Measurements from ENCODE around the gene GPAT2. TPM values are rescaled to one million over a fixed set of nuclear protein-coding genes. Genes with fewer than 3 reads are reported as not detected.
"Not testable (repeated sequence)": the region's sequence is repeated elsewhere in the genome, so short reads cannot be mapped to it uniquely, and the experiment has no call there.

The GPAT2 gene
- total and polyA plus RNA-seq, 2 of the 13 experiments (the other 11 are each of a cell fraction or from before 2014, with no cell fraction given): not detected

DNA sequence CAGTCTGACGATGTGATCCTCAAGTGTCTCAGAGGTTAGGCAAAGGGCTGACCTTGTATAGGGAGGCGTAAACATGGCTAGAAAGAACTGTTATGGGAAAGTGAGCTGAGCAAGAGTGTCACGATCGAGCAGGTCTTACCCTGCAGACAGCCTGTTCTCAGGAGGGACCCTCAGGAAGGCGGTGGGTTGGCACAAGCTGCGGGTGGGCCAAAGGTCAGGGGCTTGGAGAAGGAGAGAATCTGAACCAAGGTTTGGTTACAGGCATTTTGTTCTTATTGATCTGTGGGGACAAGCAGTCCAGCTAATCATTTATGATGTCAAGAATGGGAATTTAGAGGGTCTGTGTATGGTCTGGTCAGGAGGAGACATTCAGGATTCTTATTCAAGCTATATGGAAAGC, 26.7 kb downstream of the GPAT2 start:
- DNase-seq (ENCODE audit: low spot score); H4K20me1 ChIP-seq (ENCODE audit: insufficient read depth, low read length); H3K4me1 ChIP-seq (ENCODE audit: insufficient read depth, low read length); H3K79me2 ChIP-seq (ENCODE audit: insufficient read depth, low read length); H2AFZ ChIP-seq (ENCODE audit: low read length); intact Hi-C loops (cut with micrococcal nuclease; ENCODE audit: unreplicated experiment); H3K9ac ChIP-seq (ENCODE audit: insufficient read depth, low read depth, low read length); FAIRE-seq; H3K36me3 ChIP-seq (replicated peaks in 1 of 2; ENCODE audit: control insufficient read depth in 1 of 2, insufficient read depth in 2 of 2, low read length in 2 of 2); H3K4me3 ChIP-seq (replicated peaks in 1 of 3; ENCODE audit: insufficient read depth in 1 of 3, low read depth in 2 of 3, low read length in 3 of 3); H3K4me2 ChIP-seq (ENCODE audit: low read depth, low read length); BruUV-seq (replicated peaks); H3K27me3 ChIP-seq (ENCODE audit: control insufficient read depth in 1 of 2, insufficient read depth in 2 of 2, low read length in 2 of 2); H3K27ac ChIP-seq (ENCODE audit: extremely low read length, insufficient read depth, low read length); POLR2A ChIA-PET; ATAC-seq; H3K9me3 ChIP-seq (ENCODE audit: low read length); CTCF ChIA-PET (ENCODE audit: low intra/inter-chr PET ratio, low total read pairs): not testable (repeated sequence)
- 15% methylated on average over 6 of the region's 6 CpGs for WGBS (ENCODE audit: low lambda C conversion rate)
- in situ Hi-C loops (cut with HindIII; ENCODE audit: extremely low pct_ligation_motif_present, low pct_unique_long_range_greater_than_20kb): loop anchor here (25.0 kb wide), 1 partner anchor 104 kb away; the partner anchor contains the start of gene ADRA2B

- H3K27ac ChIP-seq (ENCODE audit: extremely low read length, insufficient read depth, low read length); H3K4me3 ChIP-seq (replicated peaks in 1 of 3; ENCODE audit: insufficient read depth in 1 of 3, low read depth in 2 of 3, low read length in 3 of 3); intact Hi-C loops (cut with micrococcal nuclease; ENCODE audit: unreplicated experiment); H2AFZ ChIP-seq (ENCODE audit: low read length); H3K9me3 ChIP-seq (ENCODE audit: low read length); POLR2A ChIA-PET; H3K4me2 ChIP-seq (ENCODE audit: low read depth, low read length); ATAC-seq; BruUV-seq (replicated peaks); H3K79me2 ChIP-seq (ENCODE audit: insufficient read depth, low read length); FAIRE-seq; H4K20me1 ChIP-seq (ENCODE audit: insufficient read depth, low read length); H3K9ac ChIP-seq (ENCODE audit: insufficient read depth, low read depth, low read length); H3K36me3 ChIP-seq (replicated peaks in 1 of 2; ENCODE audit: control insufficient read depth in 1 of 2, insufficient read depth in 2 of 2, low read length in 2 of 2); H3K4me1 ChIP-seq (ENCODE audit: insufficient read depth, low read length); CTCF ChIA-PET (ENCODE audit: low intra/inter-chr PET ratio, low total read pairs); H3K27me3 ChIP-seq (ENCODE audit: control insufficient read depth in 1 of 2, insufficient read depth in 2 of 2, low read length in 2 of 2); DNase-seq (ENCODE audit: low spot score): not testable (repeated sequence)
- WGBS (ENCODE audit: low lambda C conversion rate): 55% methylated on average over 5 of the region's 5 CpGs
- in situ Hi-C loops (cut with HindIII; ENCODE audit: extremely low pct_ligation_motif_present, low pct_unique_long_range_greater_than_20kb): loop anchor here (25.0 kb wide), 1 partner anchor 106 kb away; the partner anchor contains the start of gene ADRA2B
- TF ChIP-seq ZNF12 (CRISPR knock-in tag; IDR thresholded peaks at IDR 0.05): peak; percentile 98
These were observed 28.5 kb downstream of the GPAT2 start for GRCh38 chr2:96006248-96006647.

All from HepG2 (cell line).